HepG2 (cell line): ENCODE results near the gene HCN4. TPM values are rescaled to one million over a fixed set of nuclear protein-coding genes. Genes with fewer than 3 reads are reported as not detected.

Experiments
- CEBPG ChIP-seq: IDR thresholded peaks from 2 replicates; pipeline ENCODE4 v1.6.1; 2016
- DMAP1 ChIP-seq: IDR thresholded peaks from 2 replicates; pipeline ENCODE4 v1.6.1; 2016
- ESRRA ChIP-seq: sonication (generic); formaldehyde crosslinking; IDR thresholded peaks from 2 replicates; pipeline ENCODE4 v1.5.1; 2020; ENCODE audit warnings: mild to moderate bottlenecking, low read depth, missing genetic modification reagents
- FOSL2 ChIP-seq: sonication (generic); formaldehyde crosslinking; IDR thresholded peaks from 2 replicates; pipeline ENCODE4 v1.4.0; 2020; ENCODE audit warnings: missing genetic modification reagents
- IRF2 ChIP-seq: IDR thresholded peaks from 2 replicates; pipeline ENCODE4 v1.6.1; 2018; ENCODE audit warnings: missing genetic modification reagents, missing compliant biosample characterization
- MAX ChIP-seq: IDR thresholded peaks from 2 replicates; pipeline ENCODE4 v1.6.1; 2012; ENCODE audit warnings: inconsistent platforms
- MLX ChIP-seq: IDR thresholded peaks from 2 replicates; pipeline ENCODE4 v1.6.1; 2016
- NCOA2 ChIP-seq: sonication (generic); formaldehyde crosslinking; IDR thresholded peaks from 2 replicates; pipeline ENCODE4 v1.8.0; 2022; ENCODE audit warnings: inconsistent platforms
- RCOR2 ChIP-seq: IDR thresholded peaks from 2 replicates; pipeline ENCODE4 v1.6.1; 2016; ENCODE audit warnings: missing biosample characterization, missing genetic modification reagents
- SAP130 ChIP-seq: IDR thresholded peaks from 2 replicates; pipeline ENCODE4 v1.6.1; 2016; ENCODE audit warnings: low read depth
- SP5 ChIP-seq: IDR thresholded peaks from 2 replicates; pipeline ENCODE4 v1.6.1; 2016; ENCODE audit warnings: low read depth, borderline replicate concordance
- TARDBP ChIP-seq: sonication (generic); formaldehyde crosslinking; IDR thresholded peaks from 2 replicates; pipeline ENCODE4 v1.8.0; 2022; ENCODE audit warnings: mild to moderate bottlenecking, missing genetic modification reagents
- ZMYM4 ChIP-seq: sonication (generic); formaldehyde crosslinking; IDR thresholded peaks from 2 replicates; pipeline ENCODE4 v1.8.1; 2023; ENCODE audit warnings: mild to moderate bottlenecking, missing genetic modification reagents
- ZNF644 ChIP-seq: IDR thresholded peaks from 2 replicates; pipeline ENCODE4 v1.6.1; 2016; ENCODE audit warnings: low read depth
- ZNF878 ChIP-seq: sonication (generic); formaldehyde crosslinking; IDR thresholded peaks from 2 replicates; pipeline ENCODE4 v1.8.1; 2023; ENCODE audit warnings: mild to moderate bottlenecking, missing genetic modification reagents, moderate library complexity
- polyA plus RNA-seq, 8 experiments: library from polyadenylated mRNA; depleted of rRNA in 3 of 8; stranded (reverse) in 7 of 8; unstranded in 1 of 8; fragments of >200 nt; fragmentation: Illumina TruSeq in 4 of 8; extraction: Trizol in 4 of 8; gene quantifications; 2 replicates each; pipeline versions ENCODE4 v1.2.1 to v1.2.3, GENCODE V29; 2011 to 2016; ENCODE audit warnings: low read depth in 4 of 8, missing spikeins in 1 of 8, mixed read lengths in 1 of 8; ENCODE audit not compliant: insufficient read depth in 1 of 8
- total RNA-seq, 5 experiments: library from RNA; depleted of rRNA; stranded (reverse); fragments of >200 nt; fragmentation: Illumina TruSeq; extraction: Trizol; gene quantifications; 2 replicates each; pipeline ENCODE4 v1.2.3, GENCODE V29; 2016; ENCODE audit warnings: low read depth in 1 of 5
- TF ChIP-seq, protein P1 (sequence below): sonication (generic); formaldehyde crosslinking; IDR thresholded peaks from 2 replicates; pipeline ENCODE4 v1.4.0; 2020; ENCODE audit warnings: missing genetic modification reagents
- TF ChIP-seq, protein P2 (sequence below): IDR thresholded peaks from 2 replicates; pipeline ENCODE4 v1.6.1; 2016; ENCODE audit warnings: mild to moderate bottlenecking

Gene HCN4
- total and polyA plus RNA-seq, 2 of the 13 experiments (the other 11 are each of a cell fraction or from before 2014, with no cell fraction given) = not detected

DNA sequence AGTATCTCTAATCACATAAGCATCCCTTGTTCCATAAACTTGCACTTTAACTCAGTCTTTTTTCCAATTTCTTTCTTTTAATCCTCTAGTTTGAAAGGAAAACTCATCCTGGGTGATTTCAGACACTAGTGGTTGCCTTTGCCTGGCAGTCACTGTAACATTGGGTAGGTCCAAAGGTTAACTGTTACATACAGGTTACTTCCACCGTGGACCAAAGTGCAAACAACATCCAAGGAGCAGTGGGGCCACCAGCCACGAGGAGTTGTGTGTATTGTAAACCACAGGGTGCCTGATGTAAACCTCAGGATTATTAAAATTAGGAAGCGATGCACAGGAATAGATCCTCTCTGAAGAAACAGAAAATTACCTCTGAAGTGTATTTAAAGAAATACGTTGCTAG lies 75.0 kb downstream of the HCN4 start (continued):
- TF ChIP-seq ZNF878 (CRISPR knock-in tag) (0 out of 2 replicates have a peak, but pooled peaks have one; percentile 19), NCOA2 (CRISPR knock-in tag) (peak; percentile 37; the same call in 1 of the 2 replicates), IRF2 (CRISPR knock-in tag) (no peak), SP5 (CRISPR knock-in tag) (0 out of 2 replicates have a peak, but pooled peaks have one; percentile 10), TARDBP (CRISPR knock-in tag) (peak; percentile 62; the same call in 1 of the 2 replicates), DMAP1 (CRISPR knock-in tag) (0 out of 2 replicates have a peak, but pooled peaks have one; percentile 25), SAP130 (peak; percentile 42; the same call in 1 of the 2 replicates), CEBPG (CRISPR knock-in tag) (0 out of 2 replicates have a peak, but pooled peaks have one; percentile 20), ZNF644 (CRISPR knock-in tag) (peak; percentile 88), RCOR2 (CRISPR knock-in tag) (peak; percentile 42; the same call in 1 of the 2 replicates), MLX (CRISPR knock-in tag) (0 out of 2 replicates have a peak, but pooled peaks have one; percentile 31), ESRRA (CRISPR knock-in tag) (peak; percentile 34; the same call in 1 of the 2 replicates), MAX (peak; percentile 76), FOSL2 (CRISPR knock-in tag) (peak; percentile 44; the same call in 1 of the 2 replicates), ZMYM4 (CRISPR knock-in tag) (0 out of 2 replicates have a peak, but pooled peaks have one; percentile 41)
- TF ChIP-seq, protein P1, sequence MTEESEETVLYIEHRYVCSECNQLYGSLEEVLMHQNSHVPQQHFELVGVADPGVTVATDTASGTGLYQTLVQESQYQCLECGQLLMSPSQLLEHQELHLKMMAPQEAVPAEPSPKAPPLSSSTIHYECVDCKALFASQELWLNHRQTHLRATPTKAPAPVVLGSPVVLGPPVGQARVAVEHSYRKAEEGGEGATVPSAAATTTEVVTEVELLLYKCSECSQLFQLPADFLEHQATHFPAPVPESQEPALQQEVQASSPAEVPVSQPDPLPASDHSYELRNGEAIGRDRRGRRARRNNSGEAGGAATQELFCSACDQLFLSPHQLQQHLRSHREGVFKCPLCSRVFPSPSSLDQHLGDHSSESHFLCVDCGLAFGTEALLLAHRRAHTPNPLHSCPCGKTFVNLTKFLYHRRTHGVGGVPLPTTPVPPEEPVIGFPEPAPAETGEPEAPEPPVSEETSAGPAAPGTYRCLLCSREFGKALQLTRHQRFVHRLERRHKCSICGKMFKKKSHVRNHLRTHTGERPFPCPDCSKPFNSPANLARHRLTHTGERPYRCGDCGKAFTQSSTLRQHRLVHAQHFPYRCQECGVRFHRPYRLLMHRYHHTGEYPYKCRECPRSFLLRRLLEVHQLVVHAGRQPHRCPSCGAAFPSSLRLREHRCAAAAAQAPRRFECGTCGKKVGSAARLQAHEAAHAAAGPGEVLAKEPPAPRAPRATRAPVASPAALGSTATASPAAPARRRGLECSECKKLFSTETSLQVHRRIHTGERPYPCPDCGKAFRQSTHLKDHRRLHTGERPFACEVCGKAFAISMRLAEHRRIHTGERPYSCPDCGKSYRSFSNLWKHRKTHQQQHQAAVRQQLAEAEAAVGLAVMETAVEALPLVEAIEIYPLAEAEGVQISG (CRISPR knock-in tag) = 0 out of 2 replicates have a peak, but pooled peaks have one; percentile 17
- TF ChIP-seq, protein P2, sequence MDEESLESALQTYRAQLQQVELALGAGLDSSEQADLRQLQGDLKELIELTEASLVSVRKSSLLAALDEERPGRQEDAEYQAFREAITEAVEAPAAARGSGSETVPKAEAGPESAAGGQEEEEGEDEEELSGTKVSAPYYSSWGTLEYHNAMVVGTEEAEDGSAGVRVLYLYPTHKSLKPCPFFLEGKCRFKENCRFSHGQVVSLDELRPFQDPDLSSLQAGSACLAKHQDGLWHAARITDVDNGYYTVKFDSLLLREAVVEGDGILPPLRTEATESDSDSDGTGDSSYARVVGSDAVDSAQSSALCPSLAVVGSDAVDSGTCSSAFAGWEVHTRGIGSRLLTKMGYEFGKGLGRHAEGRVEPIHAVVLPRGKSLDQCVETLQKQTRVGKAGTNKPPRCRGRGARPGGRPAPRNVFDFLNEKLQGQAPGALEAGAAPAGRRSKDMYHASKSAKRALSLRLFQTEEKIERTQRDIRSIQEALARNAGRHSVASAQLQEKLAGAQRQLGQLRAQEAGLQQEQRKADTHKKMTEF (CRISPR knock-in tag) = peak; percentile 42; the same call in 1 of the 2 replicates
